C1 segment of cervical spinal cord (tissue), 14 donors: ENCODE data around the gene MAP3K7.
"Not testable (repeated sequence)": the region's sequence is repeated elsewhere in the genome, so short reads cannot be mapped to it uniquely, and the experiment has no call there.

ENCODE experiments used
- DNase-seq, 14 donors: peaks; one replicate each; lab custom pipeline; 2025; lab: John Stamatoyannopoulos, UW

Gene MAP3K7

GRCh38 chr6:90578894-90579549, 7.8 kb downstream of the MAP3K7 start:
- DNase-seq = no peak

- no peak for DNase-seq
These were observed 11.6 kb downstream of the MAP3K7 start for GRCh38 chr6:90575267-90575666.

DNA sequence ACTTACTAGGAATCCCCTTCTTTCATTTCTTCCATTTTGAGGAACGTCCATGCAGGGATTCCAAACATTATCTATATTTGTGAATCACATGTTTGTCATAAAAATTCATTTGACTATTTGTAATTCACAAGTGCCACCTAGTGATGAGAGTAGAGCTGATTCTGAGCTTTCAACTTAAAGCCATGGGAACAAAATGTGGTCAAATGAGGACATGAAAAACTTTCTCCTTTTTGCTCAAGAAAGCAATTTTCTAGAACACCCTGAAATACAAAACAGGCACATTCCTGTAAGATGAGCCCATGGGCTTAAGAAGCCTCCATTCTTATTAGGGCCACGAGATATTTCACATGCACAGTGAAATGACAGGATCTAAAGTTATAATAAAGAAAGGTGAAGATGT, 12.3 kb downstream of the MAP3K7 start:
- DNase-seq = no peak

DNA sequence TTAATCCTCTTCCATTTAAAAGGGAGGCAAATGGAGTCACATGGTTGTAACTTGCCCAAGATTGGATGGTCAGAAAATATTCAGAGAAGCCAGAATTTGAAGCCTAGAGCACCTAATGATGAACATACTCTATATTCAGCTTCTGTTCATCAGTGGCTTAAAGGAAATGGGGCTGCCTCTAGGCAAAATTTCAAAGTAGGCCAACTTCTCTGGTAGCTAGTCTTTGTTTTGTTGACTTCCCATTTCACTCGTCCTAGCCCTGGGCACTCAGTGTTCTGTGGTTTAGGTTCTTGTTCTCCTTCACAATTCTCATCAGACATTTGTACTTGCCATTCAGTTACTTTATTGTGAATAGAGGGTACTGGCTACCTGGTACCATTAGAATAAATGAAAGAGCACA, 13.2 kb downstream of the MAP3K7 start:
- no peak for DNase-seq

DNA sequence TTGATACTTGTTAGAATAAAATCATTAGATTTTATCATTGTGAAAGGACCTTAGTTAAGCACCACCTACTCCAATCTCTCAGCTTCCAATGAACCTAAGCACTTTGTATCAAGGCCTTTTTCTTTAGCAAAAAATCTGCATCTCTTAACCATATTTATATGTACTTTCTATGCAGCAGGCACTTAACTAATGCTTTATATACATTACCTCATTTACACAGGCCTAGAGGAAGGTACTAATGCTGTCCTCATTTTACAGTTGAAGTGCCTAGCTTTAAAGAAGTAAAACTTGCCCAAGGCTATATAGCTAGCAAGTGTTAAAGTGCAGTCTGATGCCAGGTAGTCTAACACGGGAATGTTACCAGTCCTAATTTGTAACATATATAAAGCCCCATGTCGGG, 14.0 kb downstream of the MAP3K7 start:
- no peak for DNase-seq

- no peak for DNase-seq
These were observed 17.6 kb downstream of the MAP3K7 start for GRCh38 chr6:90569223-90569622.

GRCh38 chr6:90567682-90568081, 19.2 kb downstream of the MAP3K7 start:
- not testable (repeated sequence) for DNase-seq

DNA sequence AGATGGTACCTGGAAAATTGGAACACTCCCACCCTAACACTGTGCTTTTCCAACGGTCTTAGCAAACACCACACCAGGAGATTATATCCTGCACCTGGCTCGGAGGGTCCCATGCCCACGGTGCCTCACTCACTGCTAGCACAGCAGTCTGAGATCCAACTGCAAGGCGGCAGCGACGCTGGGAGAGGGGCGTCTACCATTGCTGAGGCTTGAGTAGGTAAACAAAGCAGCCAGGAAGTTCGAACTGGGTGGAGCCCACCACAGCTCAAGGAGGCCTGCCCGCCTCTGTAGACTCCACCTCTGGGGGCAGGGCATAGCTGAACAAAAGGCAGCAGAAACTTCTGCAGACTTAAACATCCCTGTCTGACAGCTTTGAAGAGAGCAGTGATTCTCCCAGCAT, 24.5 kb downstream of the MAP3K7 start:
- DNase-seq = not testable (repeated sequence)

DNA sequence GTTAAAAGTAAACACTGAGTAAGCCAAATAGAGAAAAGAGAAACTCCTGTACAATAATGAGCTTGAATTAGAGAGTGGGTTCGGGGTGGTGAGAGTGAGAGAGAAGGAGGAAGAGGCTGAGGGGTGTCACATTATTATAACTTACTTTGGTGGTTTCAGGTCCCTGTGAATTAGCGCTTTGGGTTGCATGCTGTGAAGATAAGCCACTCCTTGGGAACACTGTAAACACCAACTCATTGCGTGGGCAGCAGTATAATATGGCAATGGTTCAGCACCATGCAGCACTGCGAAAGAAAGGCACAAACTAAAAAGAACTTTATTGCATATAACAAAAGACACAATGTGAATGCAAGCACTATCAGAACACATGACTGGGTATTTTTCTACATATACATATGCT, 26.9 kb downstream of the MAP3K7 start:
- no peak for DNase-seq

GRCh38 chr6:90557006-90557405, 29.9 kb downstream of the MAP3K7 start:
- DNase-seq = no peak

GRCh38 chr6:90547991-90548390, 38.9 kb downstream of the MAP3K7 start:
- no peak for DNase-seq

GRCh38 chr6:90547079-90547478, 39.8 kb downstream of the MAP3K7 start:
- DNase-seq = no peak

DNA sequence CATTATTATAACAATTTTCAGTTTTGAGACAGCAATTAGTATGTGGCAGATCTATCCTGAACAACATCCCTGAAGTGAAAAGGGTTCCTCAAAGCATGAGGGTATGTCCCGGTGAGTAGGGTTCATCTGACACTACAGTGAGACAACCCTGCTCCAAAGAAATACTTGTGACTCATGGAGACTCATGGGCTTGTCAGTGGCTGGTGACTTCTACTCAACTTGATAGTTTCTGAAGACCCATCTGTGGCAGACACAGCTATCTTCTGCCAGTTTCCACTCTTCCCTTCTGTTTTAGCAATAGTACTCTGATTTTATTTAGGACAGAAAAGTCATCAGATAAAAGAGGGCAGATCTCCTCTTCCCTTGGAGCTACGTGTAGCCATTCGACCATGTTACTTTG, 41.4 kb downstream of the MAP3K7 start:
- no peak for DNase-seq

- DNase-seq = no peak
These were observed 42.1 kb downstream of the MAP3K7 start for GRCh38 chr6:90544741-90545140.

DNA sequence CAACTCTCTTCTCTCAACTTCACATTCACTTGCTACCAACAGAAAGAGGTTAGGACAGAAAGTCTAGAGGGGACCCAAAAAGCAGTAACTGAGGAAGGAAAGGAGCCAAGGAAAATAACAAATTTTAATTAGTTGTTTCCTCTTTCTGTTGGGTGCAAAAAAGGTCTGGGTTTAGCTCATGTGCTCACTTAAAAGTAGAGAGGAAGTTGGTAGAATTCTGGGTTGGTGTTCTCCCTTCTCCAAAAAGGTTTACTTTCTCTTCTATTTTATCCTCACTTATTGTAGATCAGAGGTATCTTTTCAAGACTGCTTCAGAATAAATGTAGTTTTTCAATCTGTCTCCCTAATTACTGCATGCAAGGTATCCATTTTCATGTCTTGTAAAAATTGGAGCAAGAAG, 42.8 kb downstream of the MAP3K7 start:
- DNase-seq = no peak

DNA sequence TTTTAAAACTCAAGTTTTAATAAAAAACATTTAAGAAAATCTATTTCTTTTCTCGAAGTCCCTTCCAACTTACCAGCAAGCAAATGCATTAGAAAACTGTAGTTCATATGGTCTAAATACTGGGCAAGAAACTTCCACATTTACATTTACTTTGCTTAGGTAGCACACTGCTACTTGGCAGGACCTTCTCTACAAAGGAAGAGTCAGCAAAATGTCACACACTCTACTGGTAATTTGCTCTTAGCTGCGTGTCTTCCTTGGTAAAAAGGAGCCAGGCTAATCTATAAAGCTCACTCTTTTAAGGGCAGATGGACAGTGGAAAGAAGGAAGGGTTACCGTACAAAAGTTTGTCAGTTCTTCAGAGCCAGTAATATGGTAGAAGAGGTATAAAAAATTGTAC, 45.7 kb downstream of the MAP3K7 start:
- no peak for DNase-seq

DNA sequence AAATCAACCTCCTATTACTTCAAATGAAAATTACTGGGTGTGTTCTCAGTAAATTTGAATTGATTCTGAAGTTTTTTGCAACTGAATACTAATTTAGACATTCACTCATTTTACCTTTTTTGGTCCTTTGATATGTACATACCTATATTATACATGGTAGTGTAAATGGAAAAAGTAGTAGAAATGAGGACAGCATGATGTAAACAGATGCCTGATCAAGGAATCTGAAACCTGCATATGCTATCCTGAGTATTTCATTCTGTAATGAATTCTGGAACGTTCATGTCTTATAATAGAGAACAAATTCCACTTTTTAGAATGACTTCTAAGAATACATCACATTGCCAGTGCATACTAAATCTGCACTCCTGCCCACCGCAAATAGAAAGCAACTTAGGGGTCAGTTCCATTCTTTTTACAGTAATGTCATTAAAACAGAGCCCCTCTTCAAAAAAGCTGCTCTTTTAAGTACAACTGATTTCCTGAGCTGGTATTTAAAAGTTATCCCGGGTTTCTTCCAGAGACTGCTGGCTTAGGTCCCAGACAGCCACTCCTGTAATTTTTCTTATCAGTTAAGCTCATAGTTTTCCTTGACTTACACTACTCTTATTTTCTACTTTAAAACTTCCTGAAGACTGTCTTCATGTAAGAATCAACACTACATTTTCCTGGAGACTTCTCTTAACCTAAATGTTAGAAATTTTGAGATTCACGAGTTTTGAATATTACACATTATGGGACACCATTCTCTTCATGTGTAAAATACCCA, 48.4 kb downstream of the MAP3K7 start:
- DNase-seq = no peak

DNA sequence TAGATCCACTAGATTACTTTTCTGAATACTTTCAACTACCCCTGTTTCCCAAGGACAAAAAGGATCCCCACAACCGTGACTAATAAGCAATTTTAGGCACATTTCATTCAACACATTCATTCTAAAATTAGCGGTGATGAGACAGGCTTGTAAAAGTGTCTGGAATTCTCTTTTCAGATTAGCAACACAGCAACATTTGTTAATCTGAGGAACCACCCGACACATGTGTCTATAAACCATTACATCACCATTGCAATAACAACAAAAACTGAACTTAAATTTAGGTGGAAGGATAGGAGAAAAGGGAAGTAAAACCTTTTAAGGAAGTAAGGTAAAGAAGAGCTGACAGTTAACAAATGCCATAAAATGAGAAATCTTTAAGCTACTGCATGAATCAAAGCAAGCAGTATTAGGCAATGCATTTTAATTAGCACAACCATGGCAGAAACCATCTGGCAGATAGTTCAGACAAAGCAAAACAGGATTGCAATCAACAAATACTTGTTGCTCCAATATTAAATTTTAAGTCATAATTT, 49.1 kb downstream of the MAP3K7 start:
- DNase-seq = no peak

DNA sequence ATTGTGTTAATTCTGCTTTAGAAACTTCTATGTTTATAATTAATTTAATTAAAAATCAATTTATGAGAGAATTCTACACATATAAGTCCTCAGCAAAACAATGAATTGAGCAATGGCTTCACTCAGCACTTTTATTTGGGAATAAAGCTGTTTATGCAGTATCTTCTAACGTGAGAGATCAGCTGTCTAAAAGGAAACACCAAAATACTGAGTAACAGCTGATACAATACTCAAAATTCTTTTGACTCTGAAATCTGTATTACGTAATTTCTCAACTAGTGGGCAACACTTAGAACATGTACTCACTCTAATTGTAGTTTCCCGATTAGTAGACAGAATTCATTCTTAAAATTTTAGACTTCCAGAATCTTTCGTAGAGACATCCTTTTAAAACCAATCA, 49.8 kb downstream of the MAP3K7 start:
- DNase-seq = no peak

DNA sequence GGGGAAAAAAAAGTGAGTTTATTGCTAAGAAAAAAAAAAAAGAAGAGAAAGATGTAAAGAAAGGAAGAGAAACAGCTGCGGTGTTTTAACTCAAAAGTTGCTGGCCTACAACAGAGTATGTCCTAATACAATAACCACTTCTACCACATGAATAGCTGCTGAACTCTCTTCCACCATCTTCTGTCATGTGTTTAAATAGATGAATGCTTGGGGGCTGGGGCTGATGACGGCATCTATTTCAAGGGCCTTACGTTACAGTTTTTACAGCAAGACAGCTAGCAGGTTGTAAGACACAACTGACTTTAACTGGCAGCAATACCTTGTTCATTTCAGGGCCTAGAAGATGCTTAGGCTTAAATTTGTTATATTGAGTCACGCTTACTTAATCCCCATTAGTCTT, 50.4 kb downstream of the MAP3K7 start:
- no peak for DNase-seq

- no peak for DNase-seq
These were observed 52.4 kb downstream of the MAP3K7 start for GRCh38 chr6:90534337-90535025.

DNA sequence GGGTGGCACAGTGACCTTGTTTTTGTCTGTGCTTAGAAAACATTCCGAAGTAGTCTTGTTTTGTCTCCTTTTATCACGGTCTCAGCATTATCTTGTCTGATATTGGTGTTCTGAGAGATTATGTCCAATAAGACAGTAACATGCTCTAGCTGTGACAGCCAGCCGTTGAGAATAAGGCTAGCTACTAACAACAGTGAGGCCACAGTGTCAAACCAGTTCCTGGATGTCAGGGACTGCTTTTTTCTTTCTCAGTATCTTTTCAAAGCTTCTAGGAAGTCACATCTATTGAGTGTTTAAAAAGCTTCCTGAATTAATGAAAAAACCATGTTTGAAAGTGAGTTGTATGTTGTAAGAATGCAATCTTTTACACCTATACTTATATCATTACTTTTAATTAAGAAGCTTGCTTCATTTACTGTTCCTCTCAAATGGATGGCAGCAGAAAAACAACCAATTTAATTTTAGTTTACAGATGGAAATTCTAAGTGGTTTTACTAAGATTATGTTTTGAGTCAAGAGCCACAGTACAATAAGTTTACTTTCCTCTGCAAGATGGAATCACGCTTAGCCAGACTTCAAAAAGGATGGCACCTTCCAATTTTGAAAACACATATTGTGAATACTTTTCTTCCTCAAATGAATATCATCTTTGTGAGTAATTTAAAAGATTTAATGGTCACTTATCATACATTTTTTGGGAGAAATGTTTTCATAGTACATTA, 53.1 kb downstream of the MAP3K7 start:
- DNase-seq = no peak
